ENCODE results near the gene SFSWAP.

DNA sequence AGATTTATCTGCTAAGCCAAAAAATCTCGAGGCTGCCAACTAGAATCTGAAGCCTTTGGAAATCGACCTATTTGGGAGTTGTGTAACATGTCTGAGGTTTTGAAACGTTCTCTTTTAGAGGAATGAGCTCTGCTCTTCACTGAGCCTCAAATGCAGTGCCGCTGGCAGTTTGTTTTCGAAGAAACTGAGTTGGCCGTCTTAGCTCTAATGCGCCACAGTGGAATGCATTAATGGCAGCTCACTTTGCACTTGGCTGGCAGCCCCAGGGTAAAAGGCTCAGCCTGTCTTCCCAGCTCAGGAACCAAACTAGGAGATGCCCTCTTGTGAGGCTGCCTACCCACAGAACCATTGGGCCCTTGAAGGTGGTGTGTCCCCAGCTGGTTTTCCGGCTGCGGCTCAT lies 53.8 kb downstream of the SFSWAP start:
- TF ChIP-seq REST (IDR thresholded peaks at IDR 0.05) (no peak), MAZ (IDR thresholded peaks at IDR 0.05; ENCODE audit: borderline replicate concordance, low read depth, low read length) (no peak), POLR2A (IDR thresholded peaks at IDR 0.05; ENCODE audit: low read length) (no peak), CTCF (IDR thresholded peaks at IDR 0.05) (no peak), ESRRA (IDR thresholded peaks at IDR 0.05; ENCODE audit: borderline replicate concordance, low read length) (no peak), JUNB (IDR thresholded peaks at IDR 0.05) (no peak), RAD21 (conservative IDR thresholded peaks at IDR 0.05 in 1 of 2, IDR thresholded peaks at IDR 0.05 in 1 of 2) (no peak), NFE2L2 (conservative IDR thresholded peaks at IDR 0.05; ENCODE audit: low read length) (no peak), RCOR1 (IDR thresholded peaks at IDR 0.05; ENCODE audit: low read depth, low read length) (no peak)
- TF ChIP-seq, protein P1, sequence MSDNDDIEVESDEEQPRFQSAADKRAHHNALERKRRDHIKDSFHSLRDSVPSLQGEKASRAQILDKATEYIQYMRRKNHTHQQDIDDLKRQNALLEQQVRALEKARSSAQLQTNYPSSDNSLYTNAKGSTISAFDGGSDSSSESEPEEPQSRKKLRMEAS (IDR thresholded peaks at IDR 0.05) = no peak
- TF ChIP-seq, protein P2, sequence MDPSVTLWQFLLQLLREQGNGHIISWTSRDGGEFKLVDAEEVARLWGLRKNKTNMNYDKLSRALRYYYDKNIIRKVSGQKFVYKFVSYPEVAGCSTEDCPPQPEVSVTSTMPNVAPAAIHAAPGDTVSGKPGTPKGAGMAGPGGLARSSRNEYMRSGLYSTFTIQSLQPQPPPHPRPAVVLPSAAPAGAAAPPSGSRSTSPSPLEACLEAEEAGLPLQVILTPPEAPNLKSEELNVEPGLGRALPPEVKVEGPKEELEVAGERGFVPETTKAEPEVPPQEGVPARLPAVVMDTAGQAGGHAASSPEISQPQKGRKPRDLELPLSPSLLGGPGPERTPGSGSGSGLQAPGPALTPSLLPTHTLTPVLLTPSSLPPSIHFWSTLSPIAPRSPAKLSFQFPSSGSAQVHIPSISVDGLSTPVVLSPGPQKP (IDR thresholded peaks at IDR 0.05; ENCODE audit: low read depth, low read length) = no peak

Measured in A549 (cell line).